GM12873 (cell line): ENCODE measurements around the gene GRM1.

Source experiments
- TF ChIP-seq, protein P1 (sequence below): IDR thresholded peaks from 2 replicates; pipeline ENCODE4 v1.5.1; 2012; ENCODE audit warnings: low read depth, mild to moderate bottlenecking, moderate library complexity, low read length, control low read depth; ENCODE audit not compliant: insufficient read depth; ENCODE audit errors: missing control alignments

GRM1 gene

DNA sequence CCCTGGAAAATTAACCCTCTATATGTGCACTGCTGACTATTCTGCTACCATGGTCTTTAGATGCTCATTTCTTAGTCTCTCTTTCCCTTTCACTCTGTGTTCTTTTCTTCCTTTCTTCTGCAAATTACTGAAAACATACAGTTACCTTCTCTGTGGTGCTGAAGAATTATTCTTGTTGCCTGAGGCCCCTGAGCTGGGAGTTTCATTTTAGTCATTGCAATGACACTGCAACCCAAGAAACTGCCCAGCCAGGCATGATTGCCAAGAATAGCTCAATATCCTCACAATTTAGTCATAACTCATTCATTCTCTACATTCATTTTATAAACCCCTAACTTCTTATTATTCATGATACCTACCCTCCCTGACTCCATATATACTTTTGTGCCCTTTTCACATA lies 269.0 kb downstream of the GRM1 start:
- TF ChIP-seq, protein P1, sequence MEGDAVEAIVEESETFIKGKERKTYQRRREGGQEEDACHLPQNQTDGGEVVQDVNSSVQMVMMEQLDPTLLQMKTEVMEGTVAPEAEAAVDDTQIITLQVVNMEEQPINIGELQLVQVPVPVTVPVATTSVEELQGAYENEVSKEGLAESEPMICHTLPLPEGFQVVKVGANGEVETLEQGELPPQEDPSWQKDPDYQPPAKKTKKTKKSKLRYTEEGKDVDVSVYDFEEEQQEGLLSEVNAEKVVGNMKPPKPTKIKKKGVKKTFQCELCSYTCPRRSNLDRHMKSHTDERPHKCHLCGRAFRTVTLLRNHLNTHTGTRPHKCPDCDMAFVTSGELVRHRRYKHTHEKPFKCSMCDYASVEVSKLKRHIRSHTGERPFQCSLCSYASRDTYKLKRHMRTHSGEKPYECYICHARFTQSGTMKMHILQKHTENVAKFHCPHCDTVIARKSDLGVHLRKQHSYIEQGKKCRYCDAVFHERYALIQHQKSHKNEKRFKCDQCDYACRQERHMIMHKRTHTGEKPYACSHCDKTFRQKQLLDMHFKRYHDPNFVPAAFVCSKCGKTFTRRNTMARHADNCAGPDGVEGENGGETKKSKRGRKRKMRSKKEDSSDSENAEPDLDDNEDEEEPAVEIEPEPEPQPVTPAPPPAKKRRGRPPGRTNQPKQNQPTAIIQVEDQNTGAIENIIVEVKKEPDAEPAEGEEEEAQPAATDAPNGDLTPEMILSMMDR, result no peak

DNA sequence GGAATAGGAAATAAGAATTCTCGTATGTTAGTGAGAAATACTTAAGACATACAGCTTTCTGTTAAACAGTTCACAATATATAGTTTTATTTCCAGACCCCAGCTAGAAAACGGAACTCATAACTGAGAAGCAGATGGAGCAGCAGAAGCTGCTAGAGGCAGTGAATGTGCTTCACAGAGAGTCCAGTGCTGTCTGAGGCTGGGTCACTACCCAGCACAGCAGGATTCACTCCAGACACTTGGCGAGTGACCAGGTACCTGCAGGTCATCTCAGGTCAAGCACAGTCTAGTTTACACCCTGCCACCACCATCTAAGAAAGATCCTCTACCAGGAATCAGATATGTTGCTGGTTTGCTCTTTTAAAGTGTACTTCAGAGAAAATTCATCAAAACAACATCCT lies 271.7 kb downstream of the GRM1 start:
- TF ChIP-seq, protein P1, result no peak

DNA sequence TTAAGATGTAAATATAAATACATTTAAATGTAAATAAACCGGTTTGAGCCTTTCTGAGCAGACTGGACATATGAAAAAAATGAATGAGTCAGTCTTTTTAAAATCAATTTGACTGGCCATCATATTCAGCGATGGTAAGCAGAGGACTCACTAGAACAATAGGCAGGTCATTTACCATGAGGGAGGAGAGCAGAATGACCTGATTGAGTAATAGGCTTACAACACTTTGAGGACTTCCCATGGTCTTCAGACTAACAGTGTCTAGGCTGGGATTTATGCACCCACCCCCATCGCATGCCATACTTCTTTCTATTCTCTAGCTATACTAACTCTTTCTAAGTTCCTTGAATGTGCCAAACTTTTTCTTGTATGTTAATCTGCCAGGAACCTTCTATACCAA lies 272.9 kb downstream of the GRM1 start:
- TF ChIP-seq, protein P1, result no peak

DNA sequence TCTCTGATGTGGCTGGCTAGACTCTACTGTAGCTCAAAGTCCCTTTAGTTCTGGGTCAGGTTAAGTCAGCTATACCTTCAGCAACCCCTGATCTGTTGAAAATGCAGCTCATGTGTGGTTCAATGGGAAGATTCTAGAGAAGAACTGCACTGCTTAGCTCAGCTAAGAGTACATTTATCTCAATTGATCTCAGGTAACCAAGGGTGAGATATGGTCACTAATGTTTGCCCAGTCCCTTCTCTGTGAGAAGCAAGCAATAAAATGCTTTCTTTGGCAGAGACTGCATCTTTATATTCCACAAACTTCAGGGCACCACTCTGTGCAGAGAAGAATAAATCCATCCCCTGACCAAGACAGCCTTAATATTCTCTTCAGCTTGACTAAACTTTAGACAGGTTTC lies 274.1 kb downstream of the GRM1 start:
- TF ChIP-seq, protein P1, result no peak

DNA sequence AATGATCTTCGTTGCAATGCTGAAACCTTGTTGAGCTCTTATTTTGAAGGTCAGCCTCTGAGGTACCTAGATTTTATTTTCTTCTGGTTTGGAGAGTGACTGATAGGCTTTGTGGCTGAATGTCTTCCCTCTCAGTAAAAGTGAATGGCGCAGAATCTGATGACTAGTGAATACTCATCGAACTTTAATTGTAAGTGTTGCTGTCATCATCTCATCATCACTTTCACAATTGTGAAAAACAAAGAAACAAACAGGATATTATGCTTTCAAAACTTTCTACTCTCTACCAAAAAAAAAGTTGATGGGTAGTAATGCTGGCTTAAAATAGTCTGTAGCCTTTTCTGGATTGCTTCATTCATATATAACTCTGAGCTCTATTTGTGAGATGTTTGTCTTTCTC lies 275.3 kb downstream of the GRM1 start:
- TF ChIP-seq, protein P1, result no peak

DNA sequence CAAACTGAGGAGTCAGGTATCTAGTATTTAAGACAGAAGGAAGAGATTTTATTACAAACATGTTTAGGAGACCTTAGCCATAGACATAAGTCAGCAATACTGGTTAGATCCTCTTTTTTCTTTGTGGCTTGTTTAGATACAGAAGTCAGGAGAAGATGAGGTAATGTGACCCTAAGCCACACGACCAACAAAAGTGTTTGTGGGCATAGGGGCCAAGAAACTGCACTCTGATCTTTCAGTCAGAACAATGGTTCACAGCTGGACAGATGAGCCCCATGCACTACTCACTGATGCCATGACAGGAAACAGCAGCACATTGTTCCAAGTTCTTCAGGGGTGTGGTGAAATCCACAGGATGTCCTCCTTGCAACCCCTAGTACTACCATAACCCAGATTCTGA lies 276.2 kb downstream of the GRM1 start:
- TF ChIP-seq, protein P1, result no peak

DNA sequence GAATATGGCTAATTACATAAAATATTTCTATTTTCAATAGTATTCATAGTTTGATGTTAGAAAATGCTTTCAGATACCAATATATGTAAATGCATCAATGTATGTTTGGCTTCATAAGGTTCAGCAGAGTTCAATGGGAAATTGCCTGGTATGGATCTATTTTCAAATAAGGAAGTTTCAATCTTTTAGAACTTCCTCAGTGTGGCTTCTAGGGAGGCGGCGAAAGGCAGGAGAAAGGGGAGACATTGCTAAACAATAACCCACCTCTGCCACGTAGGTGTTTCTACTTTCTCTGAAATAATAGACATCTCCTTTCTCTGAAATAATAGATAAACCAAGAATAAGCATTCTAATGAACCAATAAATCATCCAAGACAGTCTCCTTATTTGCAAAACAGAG lies 277.1 kb downstream of the GRM1 start:
- TF ChIP-seq, protein P1, result no peak

DNA sequence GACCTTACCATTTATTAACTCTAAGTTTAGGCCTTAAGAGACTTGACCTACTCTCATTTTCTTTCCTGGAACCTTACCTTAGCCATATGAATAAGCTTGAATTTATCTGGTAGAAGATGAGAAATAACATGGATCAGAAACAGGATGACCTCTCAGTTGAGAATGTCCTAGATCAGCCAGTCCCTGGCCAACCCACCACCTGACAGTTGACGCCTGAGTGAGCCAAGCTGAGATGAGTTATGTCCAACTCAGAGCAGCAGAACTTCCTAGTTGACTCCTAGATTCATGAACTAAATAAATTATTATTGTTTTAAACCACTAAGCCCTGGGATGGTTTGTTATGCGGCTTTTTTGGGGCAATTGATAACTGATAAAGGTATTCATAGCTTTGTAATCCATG lies 281.8 kb downstream of the GRM1 start:
- TF ChIP-seq, protein P1, result no peak
